HG02938 (cell line): ENCODE measurements around the gene LSM2.

Experiments used
- ATAC-seq: cut with Tn5 transposase; IDR thresholded peaks from one replicate; pipeline ENCODE4 v1.9.1; 2021; ENCODE audit warnings: mild to moderate bottlenecking, moderate library complexity; ENCODE audit not compliant: unreplicated experiment

The LSM2 gene

GRCh38 chr6:31752739-31753319 is 53.9 kb downstream of the LSM2 start:
- ATAC-seq: no peak

DNA sequence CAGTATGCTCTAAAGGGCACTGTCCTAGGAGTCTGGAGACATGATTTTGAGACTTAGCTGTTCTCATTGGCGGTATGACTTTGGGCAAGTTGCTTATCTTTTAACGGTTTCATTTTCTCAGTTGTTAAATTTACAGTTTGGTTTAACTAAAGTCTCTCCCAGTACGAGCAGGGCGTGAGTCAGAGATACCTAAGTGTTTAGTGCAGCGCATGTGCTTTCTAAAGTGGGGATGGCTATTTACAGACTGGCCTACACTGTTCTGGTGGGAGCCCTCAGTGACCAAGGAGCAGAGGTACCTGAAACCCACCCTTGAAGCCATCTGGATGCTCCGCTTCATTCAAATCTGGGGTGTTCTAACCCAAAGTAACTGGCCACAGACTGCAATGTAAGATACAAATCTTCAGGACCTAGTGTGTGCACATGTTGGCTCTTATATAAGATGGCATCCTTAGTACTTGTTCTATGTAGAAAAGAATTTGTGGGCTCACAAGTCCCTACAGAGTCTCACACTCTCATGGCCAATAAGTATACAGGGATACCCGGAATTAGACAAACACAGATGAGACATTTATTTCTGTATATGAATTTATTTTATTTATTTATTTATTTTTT is 56.2 kb downstream of the LSM2 start:
- no peak for ATAC-seq

- ATAC-seq: no peak
These were observed 57.3 kb downstream of the LSM2 start for GRCh38 chr6:31749301-31750036.
